ENCODE measurements around the gene C1QTNF9.
"Not testable (repeated sequence)": the region's sequence is repeated elsewhere in the genome, so short reads cannot be mapped to it uniquely, and the experiment has no call there.

The C1QTNF9 gene

GRCh38 chr13:24356270-24356669 lies 46.9 kb downstream of the C1QTNF9 start:
- H3K9me3 Mint-ChIP-seq: no peaks in the 10 kb centered on the region
- no peak overlapping the region for H3K4me3 Mint-ChIP-seq
- no peak overlapping the region for H3K27ac Mint-ChIP-seq
- no peaks in the 10 kb centered on the region for H3K27me3 Mint-ChIP-seq (ENCODE audit: low read depth)
- H3K36me3 Mint-ChIP-seq (ENCODE audit: low read depth): no peaks in the 10 kb centered on the region
- no peaks in the 10 kb centered on the region for H3K4me1 Mint-ChIP-seq (ENCODE audit: low read depth)

- Mint-ChIP-seq H3K36me3 (ENCODE audit: low read depth) (no peaks in the 10 kb centered on the region), H3K4me1 (ENCODE audit: low read depth) (no peaks in the 10 kb centered on the region), H3K27ac (no peak overlapping the region), H3K9me3 (no peaks in the 10 kb centered on the region), H3K4me3 (no peak overlapping the region), H3K27me3 (ENCODE audit: low read depth) (no peaks in the 10 kb centered on the region)
Observed at GRCh38 chr13:24356837-24357236, 47.5 kb downstream of the C1QTNF9 start.

- Mint-ChIP-seq H3K4me3 (no peak overlapping the region), H3K27ac (no peak overlapping the region), H3K4me1 (ENCODE audit: low read depth) (no peaks in the 10 kb centered on the region), H3K9me3 (no peaks in the 10 kb centered on the region), H3K36me3 (ENCODE audit: low read depth) (no peaks in the 10 kb centered on the region), H3K27me3 (ENCODE audit: low read depth) (no peaks in the 10 kb centered on the region)
Observed at GRCh38 chr13:24357756-24358155, 48.4 kb downstream of the C1QTNF9 start.

GRCh38 chr13:24358836-24359235 lies 49.5 kb downstream of the C1QTNF9 start:
- H3K27ac Mint-ChIP-seq; H3K27me3 Mint-ChIP-seq (ENCODE audit: low read depth); H3K36me3 Mint-ChIP-seq (ENCODE audit: low read depth); H3K4me1 Mint-ChIP-seq (ENCODE audit: low read depth); H3K9me3 Mint-ChIP-seq; H3K4me3 Mint-ChIP-seq: not testable (repeated sequence)

- not testable (repeated sequence) for H3K27me3 Mint-ChIP-seq (ENCODE audit: low read depth); H3K4me3 Mint-ChIP-seq; H3K27ac Mint-ChIP-seq; H3K9me3 Mint-ChIP-seq; H3K4me1 Mint-ChIP-seq (ENCODE audit: low read depth); H3K36me3 Mint-ChIP-seq (ENCODE audit: low read depth)
Observed at GRCh38 chr13:24359252-24359651, 49.9 kb downstream of the C1QTNF9 start.

GRCh38 chr13:24360106-24360505 lies 50.7 kb downstream of the C1QTNF9 start:
- no peak overlapping the region for H3K4me3 Mint-ChIP-seq
- no peak overlapping the region for H3K27ac Mint-ChIP-seq
- H3K27me3 Mint-ChIP-seq (ENCODE audit: low read depth): no peaks in the 10 kb centered on the region
- H3K9me3 Mint-ChIP-seq: no peaks in the 10 kb centered on the region
- H3K4me1 Mint-ChIP-seq (ENCODE audit: low read depth): no peaks in the 10 kb centered on the region
- H3K36me3 Mint-ChIP-seq (ENCODE audit: low read depth): no peaks in the 10 kb centered on the region

- H3K27ac Mint-ChIP-seq: no peak overlapping the region
- no peak overlapping the region for H3K4me3 Mint-ChIP-seq
- no peaks in the 10 kb centered on the region for H3K4me1 Mint-ChIP-seq (ENCODE audit: low read depth)
- H3K36me3 Mint-ChIP-seq (ENCODE audit: low read depth): no peaks in the 10 kb centered on the region
- H3K9me3 Mint-ChIP-seq: no peaks in the 10 kb centered on the region
- H3K27me3 Mint-ChIP-seq (ENCODE audit: low read depth): no peaks in the 10 kb centered on the region
Observed at GRCh38 chr13:24361113-24361512, 51.7 kb downstream of the C1QTNF9 start.

- H3K4me1 Mint-ChIP-seq (ENCODE audit: low read depth): no peaks in the 10 kb centered on the region
- no peaks in the 10 kb centered on the region for H3K36me3 Mint-ChIP-seq (ENCODE audit: low read depth)
- H3K27me3 Mint-ChIP-seq (ENCODE audit: low read depth): no peaks in the 10 kb centered on the region
- H3K4me3 Mint-ChIP-seq: no peak overlapping the region
- H3K27ac Mint-ChIP-seq: no peak overlapping the region
- no peaks in the 10 kb centered on the region for H3K9me3 Mint-ChIP-seq
Observed at GRCh38 chr13:24361852-24362366, 52.5 kb downstream of the C1QTNF9 start.

- H3K4me1 Mint-ChIP-seq (ENCODE audit: low read depth): no peaks in the 10 kb centered on the region
- no peaks in the 10 kb centered on the region for H3K9me3 Mint-ChIP-seq
- H3K4me3 Mint-ChIP-seq: no peak overlapping the region
- H3K27ac Mint-ChIP-seq: no peak overlapping the region
- H3K27me3 Mint-ChIP-seq (ENCODE audit: low read depth): no peaks in the 10 kb centered on the region
- H3K36me3 Mint-ChIP-seq (ENCODE audit: low read depth): no peaks in the 10 kb centered on the region
Observed at GRCh38 chr13:24362435-24362952, 53.1 kb downstream of the C1QTNF9 start.

- Mint-ChIP-seq H3K9me3 (no peaks in the 10 kb centered on the region), H3K4me3 (no peak overlapping the region), H3K4me1 (ENCODE audit: low read depth) (no peaks in the 10 kb centered on the region), H3K27ac (no peak overlapping the region), H3K36me3 (ENCODE audit: low read depth) (no peaks in the 10 kb centered on the region), H3K27me3 (ENCODE audit: low read depth) (no peaks in the 10 kb centered on the region)
Observed at GRCh38 chr13:24365191-24365590, 55.8 kb downstream of the C1QTNF9 start.

GRCh38 chr13:24366315-24366714 lies 56.9 kb downstream of the C1QTNF9 start:
- not testable (repeated sequence) for H3K27me3 Mint-ChIP-seq (ENCODE audit: low read depth); H3K27ac Mint-ChIP-seq; H3K4me3 Mint-ChIP-seq; H3K4me1 Mint-ChIP-seq (ENCODE audit: low read depth); H3K9me3 Mint-ChIP-seq; H3K36me3 Mint-ChIP-seq (ENCODE audit: low read depth)

GRCh38 chr13:24371273-24371672 lies 61.9 kb downstream of the C1QTNF9 start:
- not testable (repeated sequence) for H3K4me1 Mint-ChIP-seq (ENCODE audit: low read depth); H3K27me3 Mint-ChIP-seq (ENCODE audit: low read depth); H3K4me3 Mint-ChIP-seq; H3K27ac Mint-ChIP-seq; H3K36me3 Mint-ChIP-seq (ENCODE audit: low read depth); H3K9me3 Mint-ChIP-seq
